ENCODE measurements around the gene FLRT2.

DNA sequence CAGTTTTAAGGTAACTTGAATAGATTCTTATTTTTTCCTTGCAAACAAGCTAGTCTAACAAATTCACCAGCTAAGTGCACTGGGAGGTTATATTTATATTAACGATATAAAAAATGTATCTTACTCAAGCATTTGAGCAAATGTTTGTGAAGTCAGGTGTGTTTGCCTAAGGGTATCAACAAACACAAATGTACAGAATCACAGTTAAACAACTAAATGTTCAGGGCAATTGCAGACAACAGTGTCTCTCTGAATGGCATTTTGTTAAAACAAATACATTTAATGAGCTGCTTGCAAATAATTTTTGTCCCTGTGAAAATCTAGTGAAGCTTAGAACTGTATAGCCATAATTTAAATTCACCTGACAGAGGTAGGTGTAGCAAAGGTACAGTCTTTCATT, 28.2 kb upstream of the FLRT2 start:
- TF ChIP-seq ELF1 (IDR thresholded peaks at IDR 0.05; ENCODE audit: borderline replicate concordance, low read depth) (no peak), EZH2 (IDR thresholded peaks at IDR 0.05) (no peak), POLR2A (IDR thresholded peaks at IDR 0.05; ENCODE audit: borderline replicate concordance, extremely low read depth, insufficient read depth, insufficient read length) (no peak), EZH2phosphoT487 (IDR thresholded peaks at IDR 0.05; ENCODE audit: borderline replicate concordance) (no peak), CEBPB (IDR thresholded peaks at IDR 0.05; ENCODE audit: low read depth) (no peak), SIN3A (IDR thresholded peaks at IDR 0.05; ENCODE audit: low read depth) (no peak), POLR2AphosphoS5 (IDR thresholded peaks at IDR 0.05; ENCODE audit: low read depth, low read length) (no peak), EGR1 (IDR thresholded peaks at IDR 0.05; ENCODE audit: low read depth) (no peak), SP1 (IDR thresholded peaks at IDR 0.05; ENCODE audit: low read depth) (no peak), CBX3 (IDR thresholded peaks at IDR 0.05; ENCODE audit: low read depth) (no peak)
- TF ChIP-seq, protein P1, sequence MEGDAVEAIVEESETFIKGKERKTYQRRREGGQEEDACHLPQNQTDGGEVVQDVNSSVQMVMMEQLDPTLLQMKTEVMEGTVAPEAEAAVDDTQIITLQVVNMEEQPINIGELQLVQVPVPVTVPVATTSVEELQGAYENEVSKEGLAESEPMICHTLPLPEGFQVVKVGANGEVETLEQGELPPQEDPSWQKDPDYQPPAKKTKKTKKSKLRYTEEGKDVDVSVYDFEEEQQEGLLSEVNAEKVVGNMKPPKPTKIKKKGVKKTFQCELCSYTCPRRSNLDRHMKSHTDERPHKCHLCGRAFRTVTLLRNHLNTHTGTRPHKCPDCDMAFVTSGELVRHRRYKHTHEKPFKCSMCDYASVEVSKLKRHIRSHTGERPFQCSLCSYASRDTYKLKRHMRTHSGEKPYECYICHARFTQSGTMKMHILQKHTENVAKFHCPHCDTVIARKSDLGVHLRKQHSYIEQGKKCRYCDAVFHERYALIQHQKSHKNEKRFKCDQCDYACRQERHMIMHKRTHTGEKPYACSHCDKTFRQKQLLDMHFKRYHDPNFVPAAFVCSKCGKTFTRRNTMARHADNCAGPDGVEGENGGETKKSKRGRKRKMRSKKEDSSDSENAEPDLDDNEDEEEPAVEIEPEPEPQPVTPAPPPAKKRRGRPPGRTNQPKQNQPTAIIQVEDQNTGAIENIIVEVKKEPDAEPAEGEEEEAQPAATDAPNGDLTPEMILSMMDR (IDR thresholded peaks at IDR 0.05 in 2 of 3, conservative IDR thresholded peaks at IDR 0.05 in 1 of 3; ENCODE audit: borderline replicate concordance in 1 of 3, insufficient read depth in 1 of 3, low read depth in 2 of 3, low read length in 2 of 3), result no peak
- TF ChIP-seq, protein P2, sequence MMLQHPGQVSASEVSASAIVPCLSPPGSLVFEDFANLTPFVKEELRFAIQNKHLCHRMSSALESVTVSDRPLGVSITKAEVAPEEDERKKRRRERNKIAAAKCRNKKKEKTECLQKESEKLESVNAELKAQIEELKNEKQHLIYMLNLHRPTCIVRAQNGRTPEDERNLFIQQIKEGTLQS (IDR thresholded peaks at IDR 0.05), result no peak
- TF ChIP-seq, protein P3, sequence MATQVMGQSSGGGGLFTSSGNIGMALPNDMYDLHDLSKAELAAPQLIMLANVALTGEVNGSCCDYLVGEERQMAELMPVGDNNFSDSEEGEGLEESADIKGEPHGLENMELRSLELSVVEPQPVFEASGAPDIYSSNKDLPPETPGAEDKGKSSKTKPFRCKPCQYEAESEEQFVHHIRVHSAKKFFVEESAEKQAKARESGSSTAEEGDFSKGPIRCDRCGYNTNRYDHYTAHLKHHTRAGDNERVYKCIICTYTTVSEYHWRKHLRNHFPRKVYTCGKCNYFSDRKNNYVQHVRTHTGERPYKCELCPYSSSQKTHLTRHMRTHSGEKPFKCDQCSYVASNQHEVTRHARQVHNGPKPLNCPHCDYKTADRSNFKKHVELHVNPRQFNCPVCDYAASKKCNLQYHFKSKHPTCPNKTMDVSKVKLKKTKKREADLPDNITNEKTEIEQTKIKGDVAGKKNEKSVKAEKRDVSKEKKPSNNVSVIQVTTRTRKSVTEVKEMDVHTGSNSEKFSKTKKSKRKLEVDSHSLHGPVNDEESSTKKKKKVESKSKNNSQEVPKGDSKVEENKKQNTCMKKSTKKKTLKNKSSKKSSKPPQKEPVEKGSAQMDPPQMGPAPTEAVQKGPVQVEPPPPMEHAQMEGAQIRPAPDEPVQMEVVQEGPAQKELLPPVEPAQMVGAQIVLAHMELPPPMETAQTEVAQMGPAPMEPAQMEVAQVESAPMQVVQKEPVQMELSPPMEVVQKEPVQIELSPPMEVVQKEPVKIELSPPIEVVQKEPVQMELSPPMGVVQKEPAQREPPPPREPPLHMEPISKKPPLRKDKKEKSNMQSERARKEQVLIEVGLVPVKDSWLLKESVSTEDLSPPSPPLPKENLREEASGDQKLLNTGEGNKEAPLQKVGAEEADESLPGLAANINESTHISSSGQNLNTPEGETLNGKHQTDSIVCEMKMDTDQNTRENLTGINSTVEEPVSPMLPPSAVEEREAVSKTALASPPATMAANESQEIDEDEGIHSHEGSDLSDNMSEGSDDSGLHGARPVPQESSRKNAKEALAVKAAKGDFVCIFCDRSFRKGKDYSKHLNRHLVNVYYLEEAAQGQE (IDR thresholded peaks at IDR 0.05; ENCODE audit: low read depth), result no peak

All from HCT116 (cell line).